HL-60 (cell line): ENCODE data around the gene TSHZ3.

Source experiments
- GABPA ChIP-seq: IDR thresholded peaks from 2 replicates; pipeline ENCODE4 v1.6.1; 2012; ENCODE audit warnings: low read depth
- POLR2AphosphoS5 ChIP-seq: IDR thresholded peaks from 2 replicates; pipeline ENCODE4 v1.6.1; 2012; ENCODE audit warnings: low read depth
- SPI1 ChIP-seq: IDR thresholded peaks from 2 replicates; pipeline ENCODE4 v1.6.1; 2012; ENCODE audit warnings: low read depth, mild to moderate bottlenecking, borderline replicate concordance
- TF ChIP-seq, protein P1 (sequence below): IDR thresholded peaks from one replicate; pipeline ENCODE4 v1.5.1; 2011; ENCODE audit warnings: low read length, control low read depth, inconsistent platforms; ENCODE audit not compliant: insufficient read depth
- TF ChIP-seq, protein P2 (sequence below): IDR thresholded peaks from 2 replicates; pipeline ENCODE4 v1.6.1; 2012; ENCODE audit warnings: low read depth; ENCODE audit not compliant: insufficient replicate concordance

DNA sequence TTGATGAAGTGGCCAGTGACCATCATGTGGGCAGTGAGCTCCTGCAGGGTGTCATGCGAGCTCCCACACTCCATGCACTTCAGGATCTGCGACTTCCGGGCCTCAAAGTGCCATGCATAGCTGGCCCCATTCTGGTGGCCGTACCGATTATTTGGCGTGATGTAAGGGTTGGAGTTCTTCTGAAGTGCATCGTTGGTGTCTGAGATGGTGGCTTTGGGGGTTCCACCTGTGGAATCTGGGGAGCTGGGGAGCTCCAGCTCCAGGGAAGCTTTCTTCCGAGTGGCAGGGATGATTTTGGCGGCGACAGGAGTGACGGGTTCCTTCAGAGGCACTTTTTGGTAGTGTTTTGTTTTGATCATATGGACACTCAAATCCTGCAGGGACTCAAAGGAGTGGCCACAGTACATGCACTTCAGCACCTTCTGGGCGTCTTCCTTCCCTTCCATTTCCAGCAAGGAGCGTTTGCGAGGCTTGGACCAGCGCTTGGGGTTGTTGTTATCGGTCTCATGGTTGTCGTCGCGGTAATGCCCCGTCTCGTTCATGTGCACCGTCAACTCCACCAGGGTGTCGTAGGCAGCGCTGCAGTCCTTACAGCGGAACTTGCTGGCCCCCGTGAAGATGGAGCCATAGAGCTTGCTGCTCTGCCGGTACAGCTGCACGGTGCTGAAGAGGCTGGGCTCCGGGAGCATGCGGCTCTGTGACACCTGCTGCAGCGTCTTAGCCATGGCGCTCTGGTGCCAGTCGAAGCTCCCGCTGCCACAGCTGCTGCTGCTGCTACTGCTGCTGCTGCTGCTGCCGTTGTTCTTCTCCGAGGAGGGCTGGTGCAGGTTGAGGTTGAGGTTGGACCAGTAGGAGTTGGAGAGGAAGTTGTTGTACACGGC lies 70.4 kb downstream of the TSHZ3 start:
- TF ChIP-seq POLR2AphosphoS5 (no peak), GABPA (no peak), SPI1 (no peak)
- TF ChIP-seq, protein P1, sequence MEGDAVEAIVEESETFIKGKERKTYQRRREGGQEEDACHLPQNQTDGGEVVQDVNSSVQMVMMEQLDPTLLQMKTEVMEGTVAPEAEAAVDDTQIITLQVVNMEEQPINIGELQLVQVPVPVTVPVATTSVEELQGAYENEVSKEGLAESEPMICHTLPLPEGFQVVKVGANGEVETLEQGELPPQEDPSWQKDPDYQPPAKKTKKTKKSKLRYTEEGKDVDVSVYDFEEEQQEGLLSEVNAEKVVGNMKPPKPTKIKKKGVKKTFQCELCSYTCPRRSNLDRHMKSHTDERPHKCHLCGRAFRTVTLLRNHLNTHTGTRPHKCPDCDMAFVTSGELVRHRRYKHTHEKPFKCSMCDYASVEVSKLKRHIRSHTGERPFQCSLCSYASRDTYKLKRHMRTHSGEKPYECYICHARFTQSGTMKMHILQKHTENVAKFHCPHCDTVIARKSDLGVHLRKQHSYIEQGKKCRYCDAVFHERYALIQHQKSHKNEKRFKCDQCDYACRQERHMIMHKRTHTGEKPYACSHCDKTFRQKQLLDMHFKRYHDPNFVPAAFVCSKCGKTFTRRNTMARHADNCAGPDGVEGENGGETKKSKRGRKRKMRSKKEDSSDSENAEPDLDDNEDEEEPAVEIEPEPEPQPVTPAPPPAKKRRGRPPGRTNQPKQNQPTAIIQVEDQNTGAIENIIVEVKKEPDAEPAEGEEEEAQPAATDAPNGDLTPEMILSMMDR, result no peak
- TF ChIP-seq, protein P2, sequence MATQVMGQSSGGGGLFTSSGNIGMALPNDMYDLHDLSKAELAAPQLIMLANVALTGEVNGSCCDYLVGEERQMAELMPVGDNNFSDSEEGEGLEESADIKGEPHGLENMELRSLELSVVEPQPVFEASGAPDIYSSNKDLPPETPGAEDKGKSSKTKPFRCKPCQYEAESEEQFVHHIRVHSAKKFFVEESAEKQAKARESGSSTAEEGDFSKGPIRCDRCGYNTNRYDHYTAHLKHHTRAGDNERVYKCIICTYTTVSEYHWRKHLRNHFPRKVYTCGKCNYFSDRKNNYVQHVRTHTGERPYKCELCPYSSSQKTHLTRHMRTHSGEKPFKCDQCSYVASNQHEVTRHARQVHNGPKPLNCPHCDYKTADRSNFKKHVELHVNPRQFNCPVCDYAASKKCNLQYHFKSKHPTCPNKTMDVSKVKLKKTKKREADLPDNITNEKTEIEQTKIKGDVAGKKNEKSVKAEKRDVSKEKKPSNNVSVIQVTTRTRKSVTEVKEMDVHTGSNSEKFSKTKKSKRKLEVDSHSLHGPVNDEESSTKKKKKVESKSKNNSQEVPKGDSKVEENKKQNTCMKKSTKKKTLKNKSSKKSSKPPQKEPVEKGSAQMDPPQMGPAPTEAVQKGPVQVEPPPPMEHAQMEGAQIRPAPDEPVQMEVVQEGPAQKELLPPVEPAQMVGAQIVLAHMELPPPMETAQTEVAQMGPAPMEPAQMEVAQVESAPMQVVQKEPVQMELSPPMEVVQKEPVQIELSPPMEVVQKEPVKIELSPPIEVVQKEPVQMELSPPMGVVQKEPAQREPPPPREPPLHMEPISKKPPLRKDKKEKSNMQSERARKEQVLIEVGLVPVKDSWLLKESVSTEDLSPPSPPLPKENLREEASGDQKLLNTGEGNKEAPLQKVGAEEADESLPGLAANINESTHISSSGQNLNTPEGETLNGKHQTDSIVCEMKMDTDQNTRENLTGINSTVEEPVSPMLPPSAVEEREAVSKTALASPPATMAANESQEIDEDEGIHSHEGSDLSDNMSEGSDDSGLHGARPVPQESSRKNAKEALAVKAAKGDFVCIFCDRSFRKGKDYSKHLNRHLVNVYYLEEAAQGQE, result no peak
